NCI-H69 (cell line): ENCODE data around the gene CYB5B.

Source experiments
- DNase-seq: peaks from one replicate; lab custom pipeline; 2025; lab: John Stamatoyannopoulos, UW

CYB5B gene

GRCh38 chr16:69424053-69424934 is at the start of gene CYB5B:
TSS of gene CYB5B (plus strand) at chr16:69424619. CDS start at chr16:69424684, 65 bp downstream.
- DNase-seq, result peak; percentile 98

DNA sequence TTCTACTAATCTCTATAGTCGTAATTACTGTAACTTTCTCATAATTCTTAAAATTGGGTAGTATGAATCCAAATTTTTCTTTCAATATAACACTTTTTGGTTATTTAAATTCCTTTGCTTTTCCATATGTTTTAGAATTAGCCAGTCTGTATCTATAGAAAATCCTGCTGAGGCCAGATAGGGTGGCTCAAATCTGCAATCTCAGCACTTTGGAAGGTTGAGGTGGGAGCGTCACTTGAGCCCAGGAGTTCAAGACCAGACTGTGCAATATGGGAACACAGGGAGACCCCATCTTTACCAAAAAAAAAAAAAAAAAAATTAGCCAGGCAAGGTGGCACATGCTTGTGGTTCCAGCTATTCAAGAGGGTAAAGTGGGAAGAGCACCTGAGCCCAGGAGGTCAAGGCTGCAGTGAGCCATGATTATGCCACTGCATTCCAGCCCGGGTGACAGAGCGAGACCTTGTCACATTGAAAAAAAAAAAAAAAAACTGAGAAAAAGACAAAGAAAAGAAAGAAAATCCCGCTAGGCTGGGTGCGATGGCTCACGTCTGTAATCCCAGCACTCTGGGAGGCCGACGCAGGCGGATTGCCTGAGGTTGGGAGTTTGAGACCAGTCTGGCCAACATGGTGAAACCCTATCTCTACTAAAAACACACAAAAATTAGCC is 47.9 kb upstream of the CYB5B start:
- no peak for DNase-seq

DNA sequence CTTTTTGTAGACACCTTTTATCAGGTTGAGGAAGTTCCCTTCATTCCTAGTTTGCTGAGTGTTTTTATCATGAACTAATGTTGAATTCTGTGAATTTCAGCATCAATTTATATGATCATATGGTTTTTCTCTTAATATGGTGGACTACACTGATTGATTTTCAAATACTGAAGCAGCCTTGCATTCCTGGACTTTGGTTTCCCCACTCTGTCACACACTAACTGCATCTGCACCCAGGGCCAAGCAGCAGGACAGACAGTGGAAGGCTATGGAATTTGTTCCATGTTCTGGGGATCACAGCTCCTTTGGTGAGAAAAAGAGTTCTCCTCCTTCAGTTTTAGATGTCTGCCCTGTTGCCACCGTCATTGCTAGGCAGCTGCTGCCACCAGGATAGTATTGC is 46.4 kb upstream of the CYB5B start:
- no peak for DNase-seq

- no peak for DNase-seq
Measured at GRCh38 chr16:69378760-69379159, 45.7 kb upstream of the CYB5B start.

DNA sequence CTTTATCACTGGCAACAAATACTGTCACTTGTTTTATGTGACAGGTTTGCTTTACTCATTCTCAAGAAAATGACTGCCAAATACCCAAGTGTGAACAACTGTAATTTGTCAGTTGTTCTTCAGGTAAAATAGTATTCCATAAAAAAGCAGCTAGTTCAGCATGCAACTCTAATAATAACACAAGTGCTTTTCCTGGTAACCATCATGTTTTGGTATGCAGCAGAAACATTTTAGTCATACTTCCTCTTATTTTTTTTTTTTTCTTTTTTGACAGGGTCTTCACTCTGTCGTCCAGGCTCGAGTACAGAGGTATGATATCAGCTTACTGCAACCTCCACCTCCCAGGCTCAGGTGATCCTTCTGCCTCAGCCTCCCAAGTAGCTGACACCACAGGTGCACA is 43.2 kb upstream of the CYB5B start:
- DNase-seq, result no peak

DNA sequence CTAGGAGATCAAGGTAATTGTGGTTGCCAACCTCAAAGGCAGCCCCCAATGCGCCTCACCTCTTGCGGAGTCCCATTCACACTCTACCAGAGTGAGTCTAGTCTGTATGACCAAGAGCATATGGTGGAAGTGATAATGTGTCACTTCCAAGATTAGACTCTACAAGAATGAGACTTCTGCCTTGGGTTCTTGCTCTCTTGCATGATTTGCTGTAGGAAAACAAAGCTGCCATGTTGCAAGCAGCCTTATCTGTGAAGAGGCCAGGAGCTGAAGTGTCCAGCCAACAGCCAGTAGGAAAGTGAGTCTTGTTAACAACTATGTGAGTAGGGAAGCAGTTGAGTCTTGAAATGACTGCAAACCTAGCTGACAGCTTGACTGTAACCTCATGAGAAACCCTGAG is 42.0 kb upstream of the CYB5B start:
- DNase-seq, result no peak

- no peak for DNase-seq
Measured at GRCh38 chr16:69384974-69385373, 39.4 kb upstream of the CYB5B start.

DNA sequence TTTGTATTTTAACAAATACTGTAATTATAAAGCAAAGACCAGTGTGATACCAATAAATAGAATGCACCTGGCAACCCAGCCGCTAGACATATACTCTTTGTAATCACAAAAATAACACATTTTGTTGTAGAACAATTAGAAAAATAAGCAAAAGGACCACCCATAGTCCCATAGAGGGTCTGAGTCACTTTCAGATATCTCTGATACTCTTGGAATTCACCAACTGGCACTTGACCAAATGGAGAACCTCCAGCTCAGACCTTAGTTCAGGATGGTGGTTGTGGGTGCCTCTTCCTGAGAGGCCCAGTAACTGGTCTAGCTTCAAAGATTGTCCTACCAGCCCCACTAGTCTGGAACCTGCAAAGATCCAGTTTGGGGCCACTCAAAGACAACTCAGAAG is 37.8 kb upstream of the CYB5B start:
- DNase-seq, result no peak

DNA sequence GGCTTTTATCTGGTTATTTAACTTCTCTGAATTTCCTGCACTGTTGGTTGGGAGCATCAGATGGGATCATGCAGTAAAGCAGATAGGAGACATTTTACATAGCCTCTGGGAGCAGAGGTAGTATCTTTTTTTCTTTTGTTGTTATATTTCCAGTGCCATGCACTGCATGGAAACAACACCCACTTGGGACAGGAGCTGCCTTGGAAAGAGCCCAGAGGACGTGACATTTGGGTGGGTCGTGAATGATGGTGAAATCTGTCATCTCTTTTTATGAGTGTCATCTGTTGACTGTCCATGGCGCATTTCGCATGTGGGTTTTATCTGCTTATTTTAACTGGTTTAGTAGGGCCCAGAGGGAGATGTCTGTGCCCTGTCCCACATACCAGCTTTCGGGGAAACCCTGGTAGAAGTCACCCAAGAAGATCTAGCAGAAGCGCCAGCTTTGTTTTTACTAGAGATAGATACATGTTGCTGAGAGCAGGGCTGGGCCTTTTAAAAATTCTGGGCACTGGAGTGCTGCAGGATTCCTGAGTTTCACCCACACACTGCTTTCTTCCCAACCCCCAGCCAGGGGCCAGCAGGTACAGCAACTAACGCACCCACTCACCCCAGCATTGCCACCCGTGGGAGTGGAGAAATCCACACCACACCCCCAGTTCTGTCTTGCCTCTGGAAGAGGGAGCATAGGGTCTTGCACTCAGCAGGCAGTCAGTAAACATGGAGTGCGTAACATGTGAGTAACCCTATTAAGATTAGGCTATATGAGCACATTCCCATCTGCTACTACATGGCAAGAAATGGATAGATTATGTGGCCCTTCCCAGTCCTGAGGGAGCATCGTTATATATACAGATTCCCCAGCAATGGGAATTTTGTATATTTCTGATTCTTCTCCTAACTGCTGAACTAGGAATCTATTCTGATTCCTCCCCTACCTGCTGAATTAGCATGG is 30.2 kb upstream of the CYB5B start:
- DNase-seq, result peak; percentile 21

DNA sequence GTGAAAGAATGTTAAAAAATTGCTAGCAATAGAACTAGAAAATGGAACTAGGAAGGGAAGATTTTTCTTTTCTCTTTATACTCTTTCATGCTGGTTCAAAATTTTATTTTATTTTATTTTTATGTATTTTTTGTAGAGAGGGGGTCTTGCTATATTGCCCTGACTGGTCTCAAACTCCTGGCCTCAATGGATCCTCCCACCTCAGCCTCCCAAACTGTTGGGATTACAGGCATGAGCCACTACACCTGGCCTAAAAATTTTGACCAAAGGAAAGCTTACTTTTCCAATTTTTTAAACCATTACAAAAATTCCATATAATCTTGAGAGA is 28.6 kb upstream of the CYB5B start:
- DNase-seq, result no peak

- DNase-seq, result peak; percentile 84
Measured at GRCh38 chr16:69396187-69397061, 28.0 kb upstream of the CYB5B start.

DNA sequence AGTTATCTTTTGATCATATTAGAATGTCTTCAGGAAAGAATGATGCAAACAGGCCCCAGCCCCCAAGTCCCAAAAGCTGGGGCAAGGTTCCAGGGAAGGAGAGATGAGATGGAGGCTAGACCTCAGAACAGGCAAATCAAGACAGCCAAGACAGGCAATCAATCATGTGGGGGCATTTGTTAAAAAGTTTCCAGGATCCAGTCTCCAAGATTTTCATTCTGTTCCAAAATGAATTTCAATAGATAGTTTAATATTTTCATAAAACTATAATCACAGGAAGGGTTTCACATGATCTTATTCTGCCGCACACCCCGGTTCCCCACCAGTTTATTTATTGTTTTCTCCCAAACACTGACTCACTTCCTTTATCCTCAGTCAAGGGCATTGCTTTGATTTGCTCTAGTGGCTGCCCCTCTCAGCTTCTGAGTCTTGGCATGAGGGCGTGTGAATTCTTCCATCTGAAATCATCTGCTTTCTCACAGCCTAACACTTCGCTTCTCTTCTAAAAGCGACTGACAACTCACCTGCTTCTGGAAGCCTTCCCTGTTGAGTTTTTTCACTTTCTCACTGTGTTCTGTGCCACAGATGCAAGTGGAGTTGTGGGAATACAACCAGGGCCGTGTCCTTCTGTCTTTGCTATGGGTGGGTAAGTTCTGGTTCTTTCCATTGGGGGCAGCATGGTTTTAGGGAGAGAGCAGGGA is 26.4 kb upstream of the CYB5B start:
- peak; percentile 44 for DNase-seq

DNA sequence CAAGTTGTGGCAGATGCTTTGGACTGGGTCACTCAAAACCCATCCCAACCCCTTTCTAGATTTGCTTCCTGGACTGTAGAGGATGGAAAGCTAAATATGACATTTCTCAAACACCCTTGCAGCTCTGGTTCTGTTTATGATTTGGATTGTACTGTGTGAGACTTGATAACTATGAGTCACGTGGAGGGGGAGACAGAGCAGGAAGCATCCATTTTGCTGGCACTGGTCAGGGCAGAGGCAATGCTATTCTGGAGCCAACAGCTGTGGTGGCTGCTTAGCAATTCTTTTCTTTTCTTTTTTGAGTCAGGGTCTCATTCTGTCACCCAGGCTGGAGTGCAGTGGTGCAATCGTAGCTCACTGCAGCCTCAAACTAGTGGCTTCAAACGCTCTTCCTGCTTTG is 25.1 kb upstream of the CYB5B start:
- DNase-seq, result no peak

- peak; percentile 3 for DNase-seq
Measured at GRCh38 chr16:69402439-69402838, 22.0 kb upstream of the CYB5B start.

DNA sequence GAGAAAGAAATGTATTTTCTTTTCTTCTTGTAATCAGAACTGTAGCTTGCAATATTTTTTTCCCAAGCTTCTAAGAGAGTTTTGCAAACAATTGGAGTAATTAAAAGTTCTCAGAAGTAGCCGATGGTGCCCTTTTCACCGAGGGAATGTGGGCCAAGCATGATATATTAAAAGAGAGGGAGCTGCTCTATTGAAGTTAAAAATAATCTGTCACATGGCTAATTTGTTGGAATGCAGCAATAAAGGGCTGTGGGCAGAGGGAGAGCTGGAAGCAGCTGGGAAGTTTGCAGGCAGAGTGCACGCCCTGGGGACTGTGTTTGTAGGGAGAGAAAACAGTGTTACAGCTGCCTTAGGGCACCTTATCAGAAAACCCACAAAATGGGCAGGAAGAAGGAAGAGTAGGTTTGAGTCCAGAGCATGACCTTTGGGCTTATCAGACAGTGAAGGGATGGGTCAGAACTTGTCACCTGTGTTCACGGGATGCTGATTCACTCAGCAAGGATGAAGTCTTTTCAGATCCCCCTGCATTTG is 20.1 kb upstream of the CYB5B start:
- DNase-seq, result no peak

- DNase-seq, result no peak
Measured at GRCh38 chr16:69405326-69405725, 19.1 kb upstream of the CYB5B start.

DNA sequence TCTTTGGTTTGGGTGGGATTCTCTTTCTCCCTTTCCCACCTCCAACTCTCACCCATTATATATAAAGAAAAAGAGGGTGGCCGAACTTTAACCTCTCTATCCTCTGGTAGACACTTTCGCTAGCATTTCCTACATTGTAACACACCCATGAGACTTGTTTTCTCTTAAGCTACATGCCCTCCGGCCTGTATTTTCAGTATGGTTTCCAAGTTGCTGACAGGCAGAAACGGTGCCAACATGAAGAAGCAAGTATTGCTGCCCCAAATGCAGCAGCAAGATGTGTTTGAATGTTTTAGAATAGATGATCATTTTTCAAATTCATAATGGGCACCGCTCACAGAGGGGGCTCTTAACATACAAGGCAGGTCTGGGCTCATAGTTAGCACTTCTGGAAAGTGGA is 18.7 kb upstream of the CYB5B start:
- no peak for DNase-seq

GRCh38 chr16:69406780-69407331 is 17.6 kb upstream of the CYB5B start:
- DNase-seq, result no peak

DNA sequence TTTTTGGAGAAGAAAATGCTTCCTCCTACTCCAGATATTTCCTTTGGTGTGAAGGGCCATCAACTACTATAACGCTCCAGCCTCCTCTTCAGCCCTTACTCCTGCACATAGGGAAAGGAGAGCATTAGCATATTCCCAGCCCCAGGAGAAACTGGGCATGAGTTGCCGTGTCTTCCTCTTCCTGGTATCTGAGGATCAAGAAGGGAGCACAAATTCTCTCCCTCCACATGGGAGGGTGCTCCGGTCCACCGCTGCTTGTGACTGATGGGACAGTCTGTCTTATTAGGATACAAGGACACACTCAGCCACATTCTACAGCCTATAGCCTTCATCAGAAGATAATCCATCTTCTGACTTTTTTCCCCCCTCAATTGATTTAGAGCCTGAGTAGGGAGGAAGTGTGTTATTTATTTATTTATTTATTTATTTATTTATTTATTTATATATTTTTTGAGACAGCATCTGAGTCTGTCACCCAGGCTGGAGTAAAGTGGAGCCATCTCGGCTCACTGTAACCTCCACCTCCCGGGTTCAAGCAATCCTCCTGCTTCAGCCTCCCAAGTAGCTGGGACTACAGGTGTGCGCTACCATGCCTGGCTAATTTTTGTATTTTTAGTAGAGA is 16.6 kb upstream of the CYB5B start:
- no peak for DNase-seq

- DNase-seq, result peak; percentile 15
Measured at GRCh38 chr16:69408475-69408874, 15.9 kb upstream of the CYB5B start.
